ENCODE measurements around the gene USP19.

USP19 gene, protein sequence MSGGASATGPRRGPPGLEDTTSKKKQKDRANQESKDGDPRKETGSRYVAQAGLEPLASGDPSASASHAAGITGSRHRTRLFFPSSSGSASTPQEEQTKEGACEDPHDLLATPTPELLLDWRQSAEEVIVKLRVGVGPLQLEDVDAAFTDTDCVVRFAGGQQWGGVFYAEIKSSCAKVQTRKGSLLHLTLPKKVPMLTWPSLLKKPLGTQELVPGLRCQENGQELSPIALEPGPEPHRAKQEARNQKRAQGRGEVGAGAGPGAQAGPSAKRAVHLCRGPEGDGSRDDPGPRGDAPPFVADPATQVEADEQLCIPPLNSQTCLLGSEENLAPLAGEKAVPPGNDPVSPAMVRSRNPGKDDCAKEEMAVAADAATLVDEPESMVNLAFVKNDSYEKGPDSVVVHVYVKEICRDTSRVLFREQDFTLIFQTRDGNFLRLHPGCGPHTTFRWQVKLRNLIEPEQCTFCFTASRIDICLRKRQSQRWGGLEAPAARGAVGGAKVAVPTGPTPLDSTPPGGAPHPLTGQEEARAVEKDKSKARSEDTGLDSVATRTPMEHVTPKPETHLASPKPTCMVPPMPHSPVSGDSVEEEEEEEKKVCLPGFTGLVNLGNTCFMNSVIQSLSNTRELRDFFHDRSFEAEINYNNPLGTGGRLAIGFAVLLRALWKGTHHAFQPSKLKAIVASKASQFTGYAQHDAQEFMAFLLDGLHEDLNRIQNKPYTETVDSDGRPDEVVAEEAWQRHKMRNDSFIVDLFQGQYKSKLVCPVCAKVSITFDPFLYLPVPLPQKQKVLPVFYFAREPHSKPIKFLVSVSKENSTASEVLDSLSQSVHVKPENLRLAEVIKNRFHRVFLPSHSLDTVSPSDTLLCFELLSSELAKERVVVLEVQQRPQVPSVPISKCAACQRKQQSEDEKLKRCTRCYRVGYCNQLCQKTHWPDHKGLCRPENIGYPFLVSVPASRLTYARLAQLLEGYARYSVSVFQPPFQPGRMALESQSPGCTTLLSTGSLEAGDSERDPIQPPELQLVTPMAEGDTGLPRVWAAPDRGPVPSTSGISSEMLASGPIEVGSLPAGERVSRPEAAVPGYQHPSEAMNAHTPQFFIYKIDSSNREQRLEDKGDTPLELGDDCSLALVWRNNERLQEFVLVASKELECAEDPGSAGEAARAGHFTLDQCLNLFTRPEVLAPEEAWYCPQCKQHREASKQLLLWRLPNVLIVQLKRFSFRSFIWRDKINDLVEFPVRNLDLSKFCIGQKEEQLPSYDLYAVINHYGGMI (N-terminal part only)

DNA sequence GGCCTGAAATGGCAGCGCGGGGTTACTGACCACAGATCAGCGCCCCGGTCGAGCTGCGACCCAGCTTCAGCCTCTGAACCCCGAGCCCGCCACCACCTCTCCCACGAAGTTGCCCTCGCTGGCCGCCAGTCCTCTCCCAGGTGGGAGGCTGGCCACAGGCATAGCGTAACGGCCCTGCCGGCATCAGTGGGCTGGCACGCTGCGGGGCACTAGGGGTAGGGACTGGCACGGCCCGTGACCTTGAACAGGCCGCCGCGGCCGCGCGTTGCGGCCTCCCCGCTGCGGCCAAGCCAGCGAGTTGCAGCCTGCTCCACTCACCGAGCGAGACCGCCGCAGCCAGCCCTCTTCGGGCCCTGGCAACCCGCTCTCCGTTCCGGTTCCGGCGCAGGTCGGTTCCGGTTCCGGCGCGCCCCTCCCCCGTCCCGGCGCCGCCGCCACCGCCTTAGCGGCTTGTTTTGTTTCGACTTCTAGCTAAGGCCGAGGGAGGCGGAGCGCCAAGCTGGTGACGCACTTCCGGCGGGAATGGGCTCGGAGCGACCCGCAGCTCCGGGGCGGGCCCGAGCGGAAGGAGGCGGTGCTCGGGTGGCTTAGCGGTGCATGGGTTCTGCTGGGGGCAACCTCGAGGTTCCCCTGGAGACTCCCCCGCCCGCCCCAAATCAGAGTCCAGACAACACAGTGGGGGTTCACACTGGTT lies at the start of gene USP19:
USP19 (minus strand) TSS at position 386 of the 694 bp plus-strand sequence. CDS start 1,678 bp downstream, outside the sequence.
- peak; percentile 92 for DNase-seq

DNA sequence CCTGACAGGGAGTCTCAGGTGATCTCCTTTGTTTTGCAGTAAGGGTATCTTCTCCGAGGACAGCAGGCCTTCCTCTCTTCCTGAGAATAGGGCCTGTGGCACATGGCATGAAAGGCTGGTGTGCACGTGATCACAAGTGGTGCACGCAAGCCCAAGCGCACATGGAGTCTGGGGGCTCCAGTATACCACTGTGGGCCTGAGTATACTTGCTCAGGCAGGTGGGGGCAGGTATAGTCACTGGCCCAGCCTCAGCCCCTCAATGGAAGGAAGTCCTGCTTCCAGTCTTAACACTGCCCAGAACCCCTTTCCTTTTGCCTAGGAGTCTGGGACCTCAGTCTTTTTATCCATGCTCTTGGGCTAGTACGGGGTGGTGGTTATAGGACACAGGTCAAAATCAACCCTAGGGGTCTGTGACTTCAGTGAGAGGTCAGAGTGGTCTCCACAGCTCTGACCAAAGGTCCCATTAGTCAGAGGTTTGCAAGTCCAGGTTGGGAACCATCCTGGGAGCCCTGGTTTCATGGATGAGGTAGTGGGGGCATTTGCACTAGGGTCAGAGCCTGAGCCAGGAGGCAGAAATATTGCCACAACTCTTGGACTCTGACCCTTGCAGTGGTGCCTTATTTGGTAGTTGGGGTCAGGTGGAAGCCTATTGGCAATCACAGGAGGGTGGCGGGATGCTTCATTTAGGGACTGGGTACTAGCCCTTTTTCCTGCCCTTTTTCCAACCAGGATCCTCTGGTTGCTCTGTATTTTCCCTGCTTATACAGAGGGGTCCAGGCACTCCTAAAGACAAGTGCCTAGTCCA lies 46.3 kb upstream of the USP19 start:
- no peak for DNase-seq

DNA sequence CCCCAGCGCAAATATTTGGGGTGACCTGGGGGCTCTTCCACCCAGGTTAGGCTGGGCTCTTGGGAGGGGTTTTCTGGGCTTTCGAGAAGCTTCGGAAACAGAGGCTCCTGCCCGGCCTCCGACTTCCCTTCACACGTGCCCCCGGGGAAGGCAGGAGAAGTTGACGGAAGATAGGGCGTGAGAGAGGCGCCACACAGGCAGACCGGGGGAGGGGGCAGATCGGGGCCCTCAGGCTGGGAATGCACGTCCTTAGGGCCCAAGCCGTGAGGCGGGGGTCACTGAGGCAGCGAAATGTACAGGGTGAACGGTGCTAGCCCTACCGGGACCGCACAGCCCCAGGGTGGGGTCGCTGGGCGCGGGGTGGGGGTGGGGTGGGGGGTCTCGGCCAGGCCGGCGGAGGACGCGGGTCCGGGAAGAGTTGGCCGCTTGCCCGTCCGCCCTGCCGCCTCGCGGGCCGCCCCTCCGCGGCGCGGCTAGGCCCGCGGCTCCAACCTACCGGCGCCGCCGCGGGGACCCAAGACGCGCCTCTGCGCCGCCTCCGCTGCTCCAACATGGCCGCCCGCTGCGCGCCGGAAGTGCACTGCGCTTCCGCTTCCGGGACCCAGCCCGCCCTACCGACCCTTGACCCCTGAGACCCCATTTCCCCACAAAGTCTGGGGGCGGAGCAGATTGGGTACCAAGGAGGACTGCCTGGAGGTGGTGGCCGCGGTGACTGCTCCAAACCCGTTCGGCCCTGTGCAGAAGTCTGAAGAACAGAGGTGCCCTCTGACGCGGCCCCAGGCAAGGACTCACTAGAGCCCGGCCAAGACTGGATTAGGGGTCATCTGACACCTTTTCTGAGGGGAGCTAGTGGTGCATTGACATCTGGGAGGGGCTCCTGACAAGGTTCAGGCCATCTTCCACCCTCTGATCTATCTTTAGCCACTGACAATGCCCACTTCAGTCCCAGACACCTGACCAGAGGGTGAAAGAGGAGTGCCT lies 45.4 kb upstream of the USP19 start, which contains the start of gene CCDC71:
CCDC71 (minus strand) TSS at position 561 of the 981 bp plus-strand sequence. CDS start 2,123 bp downstream, outside the sequence.
- DNase-seq: peak; percentile 67

DNA sequence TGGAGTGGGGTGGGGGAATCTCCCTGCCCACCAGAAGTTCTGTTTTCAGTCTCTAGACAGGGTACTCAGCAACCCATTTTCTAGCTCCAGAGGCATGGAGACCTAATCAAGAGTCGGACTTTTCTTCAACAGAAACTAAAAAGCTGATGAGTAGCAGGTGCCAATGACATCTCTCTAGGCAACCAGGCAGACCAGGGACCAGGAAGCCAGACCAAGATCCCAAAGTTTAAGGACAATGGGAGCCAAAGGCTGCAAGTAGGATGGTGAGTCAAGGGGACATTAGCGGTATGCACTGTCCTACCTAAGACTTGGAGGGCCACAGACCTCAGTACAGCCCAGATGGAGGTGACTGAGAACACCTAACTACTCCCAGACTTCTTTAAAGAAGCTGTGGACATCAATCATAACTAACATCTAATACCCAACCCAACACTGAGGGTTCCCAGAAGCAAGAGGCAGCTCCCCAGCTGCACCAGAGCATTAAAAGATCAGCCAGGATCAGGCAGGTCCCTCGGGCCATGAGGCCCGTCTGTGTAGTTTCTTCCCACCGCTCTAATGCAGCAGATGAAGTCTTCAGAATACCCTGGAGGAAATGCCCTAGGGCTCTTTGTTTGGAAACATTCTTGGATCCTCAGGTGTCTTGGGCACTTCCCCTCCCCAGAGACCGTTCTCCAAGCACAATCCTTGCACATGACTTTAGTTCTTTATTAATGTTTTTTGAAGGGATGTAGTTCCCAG lies 44.5 kb upstream of the USP19 start:
- no peak for DNase-seq

DNA sequence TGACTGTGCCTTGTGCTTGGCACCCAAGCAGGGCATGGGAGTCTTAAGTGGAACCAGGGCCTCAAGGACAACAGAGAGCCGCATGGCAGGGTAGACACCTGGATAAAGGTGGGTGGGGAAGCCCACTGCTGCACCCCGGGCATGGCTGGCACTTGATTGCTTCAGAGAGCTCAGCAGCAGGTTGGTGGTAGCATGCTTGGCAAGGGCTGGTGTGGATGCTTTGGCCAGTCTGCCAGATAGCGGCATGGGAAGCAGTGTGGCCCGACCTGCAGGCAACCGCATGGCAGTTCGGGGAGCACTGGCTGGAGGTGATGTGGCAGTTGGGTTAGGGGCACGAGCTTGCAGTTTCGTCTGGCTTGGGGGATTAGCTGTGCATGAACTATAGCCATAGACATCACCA lies 43.0 kb upstream of the USP19 start:
- DNase-seq: no peak

DNA sequence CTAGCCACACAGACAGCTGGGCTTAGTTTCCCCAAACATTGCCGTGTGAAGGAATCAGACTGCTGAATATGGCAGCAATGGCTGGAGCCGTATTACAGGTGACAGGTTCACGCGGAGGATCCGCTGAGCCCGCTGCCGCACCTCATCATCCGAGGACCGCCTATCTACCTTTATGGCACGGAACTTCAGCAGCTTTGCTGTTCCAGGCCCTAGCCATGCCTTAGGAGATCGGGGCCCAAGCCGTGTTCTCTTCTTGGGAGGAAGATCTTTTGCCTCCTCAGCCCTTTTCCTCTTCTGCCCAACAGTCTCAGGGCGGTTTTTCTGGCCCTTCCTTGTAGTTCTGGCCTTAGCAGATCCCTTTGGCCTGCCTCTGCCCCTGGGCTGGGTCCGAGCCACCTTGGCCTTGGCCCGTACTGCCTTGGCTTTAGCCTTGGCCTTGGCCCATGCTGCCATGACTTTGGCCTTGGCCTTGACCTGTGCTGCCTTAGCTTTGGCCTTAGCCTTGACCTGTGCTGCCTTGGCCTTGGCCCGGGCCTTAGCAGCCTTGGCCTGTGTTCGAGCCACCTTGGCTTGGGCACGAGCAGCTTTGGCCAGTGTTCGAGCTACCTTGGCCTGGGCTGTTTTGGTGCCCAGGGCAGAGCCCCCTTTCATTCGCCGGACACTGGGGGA lies 42.3 kb upstream of the USP19 start:
- DNase-seq: no peak

DNA sequence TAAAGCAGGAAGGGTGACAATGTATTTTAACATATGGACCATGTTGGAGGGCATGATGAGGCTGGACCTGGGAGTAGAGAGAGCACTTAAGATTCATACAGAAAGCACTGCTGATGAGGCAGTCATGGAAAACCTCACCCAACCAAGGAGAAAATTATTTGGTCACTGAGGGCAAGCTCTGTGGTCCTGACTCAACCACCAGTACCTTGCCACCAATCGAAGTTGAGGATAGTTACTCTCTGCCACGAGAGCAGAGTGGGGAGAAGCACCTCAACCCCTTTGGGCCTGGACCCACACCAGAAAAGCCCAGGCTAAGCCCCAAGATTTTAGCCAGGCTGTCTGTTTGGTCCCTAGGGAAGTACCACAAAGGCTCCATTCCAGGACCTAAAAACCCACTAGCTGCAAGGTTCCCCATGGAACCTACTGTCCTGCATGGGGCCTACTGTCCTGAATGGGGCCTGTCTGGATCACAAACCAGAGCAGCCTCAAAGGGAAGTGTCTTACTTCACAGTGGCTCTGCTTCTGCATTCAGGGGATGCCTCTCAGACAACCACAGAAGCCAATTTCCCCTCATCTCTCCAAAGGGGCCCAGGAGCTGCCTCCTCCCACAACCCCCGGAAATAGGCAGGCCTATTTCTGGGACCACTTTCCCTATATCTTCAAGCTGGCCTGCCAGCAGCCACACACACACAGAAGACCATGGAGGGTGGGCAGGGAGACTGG lies 41.3 kb upstream of the USP19 start:
- DNase-seq: no peak

DNA sequence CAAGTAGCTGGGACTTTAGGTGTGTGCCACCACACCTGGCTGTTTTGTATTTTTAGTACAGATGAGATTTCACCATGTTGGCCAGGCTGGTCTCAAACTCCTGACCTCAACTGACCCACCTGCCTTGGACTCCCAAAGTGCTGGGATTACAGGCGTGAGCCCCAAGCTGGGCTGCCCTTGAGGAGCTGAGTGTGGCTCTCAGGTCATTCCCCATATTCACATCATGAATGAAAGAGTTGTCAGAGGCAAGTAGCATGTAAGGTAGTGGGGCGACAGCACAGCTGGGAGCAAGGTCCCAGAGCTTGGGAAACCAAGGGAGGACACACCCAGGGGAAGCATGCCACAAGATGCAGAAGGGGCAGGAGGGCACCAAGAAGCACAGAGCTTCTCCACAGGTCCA lies 40.6 kb upstream of the USP19 start:
- no peak for DNase-seq

DNA sequence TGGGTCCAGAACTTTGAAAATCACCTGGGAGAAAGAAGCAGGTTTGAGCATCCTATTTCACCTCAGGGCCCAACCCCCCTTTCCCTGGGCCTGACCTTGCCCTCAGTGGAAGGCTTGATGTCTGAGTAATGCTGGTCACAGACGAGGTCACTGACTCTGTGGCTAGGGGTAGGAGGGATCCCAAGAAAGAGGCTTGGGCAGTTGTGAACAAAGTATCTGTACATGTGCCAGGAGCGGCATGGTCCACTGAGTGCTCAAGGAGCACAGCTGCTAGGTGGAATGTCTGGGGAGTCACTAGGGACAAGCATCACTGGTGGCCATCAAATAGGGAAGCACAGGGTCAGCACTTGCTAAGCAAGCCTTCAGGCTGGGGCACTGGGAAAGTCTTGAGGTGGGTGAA lies 38.2 kb upstream of the USP19 start:
- DNase-seq: no peak

DNA sequence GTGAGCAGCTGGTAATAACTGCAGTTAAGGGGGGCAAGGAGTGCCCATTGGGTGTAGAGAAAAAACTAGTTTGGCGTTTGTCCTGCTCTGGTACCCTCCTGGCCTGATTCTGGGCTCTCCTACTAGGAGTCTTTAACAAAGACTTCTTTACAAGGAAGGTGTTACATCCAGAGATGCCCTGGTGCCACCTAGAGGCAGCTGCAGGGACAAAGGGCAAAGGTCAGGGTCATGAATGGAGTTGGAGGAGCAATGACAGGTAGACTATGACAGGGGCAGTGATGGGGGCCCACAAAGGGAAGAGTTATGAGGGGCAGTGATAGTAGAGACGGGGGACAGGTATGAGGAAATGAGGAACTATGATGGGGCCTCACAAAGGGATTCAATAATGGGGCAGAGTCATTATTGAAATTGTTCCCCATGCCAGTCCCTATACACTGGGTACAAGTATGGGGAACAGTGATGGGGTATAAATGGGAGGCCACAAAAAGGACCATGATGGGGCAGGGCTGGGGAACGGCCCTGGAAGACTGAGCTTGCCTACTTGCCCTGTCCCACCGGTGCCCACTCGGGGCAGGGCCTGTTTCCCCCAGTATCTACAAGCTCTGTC lies 37.6 kb upstream of the USP19 start:
- peak; percentile 64 for DNase-seq

DNA sequence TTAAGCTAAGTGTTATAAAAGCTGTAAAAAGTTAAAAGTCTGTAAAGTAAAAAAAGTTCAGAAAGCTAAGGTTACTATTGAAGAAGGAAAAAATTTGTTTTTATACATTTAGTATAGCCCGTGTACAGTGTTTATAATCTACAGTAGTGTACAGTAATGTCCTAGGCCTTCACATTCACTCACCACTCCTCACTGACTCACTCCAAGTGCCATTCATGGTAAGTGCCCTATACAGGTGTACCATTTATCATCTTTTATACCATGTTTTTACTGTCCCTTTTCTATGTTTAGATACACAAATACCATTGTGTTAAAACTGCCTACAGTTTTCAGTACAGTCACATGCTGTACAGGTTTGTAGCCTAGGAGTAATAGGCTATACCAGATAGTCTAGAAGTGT lies 36.7 kb upstream of the USP19 start:
- no peak for DNase-seq

DNA sequence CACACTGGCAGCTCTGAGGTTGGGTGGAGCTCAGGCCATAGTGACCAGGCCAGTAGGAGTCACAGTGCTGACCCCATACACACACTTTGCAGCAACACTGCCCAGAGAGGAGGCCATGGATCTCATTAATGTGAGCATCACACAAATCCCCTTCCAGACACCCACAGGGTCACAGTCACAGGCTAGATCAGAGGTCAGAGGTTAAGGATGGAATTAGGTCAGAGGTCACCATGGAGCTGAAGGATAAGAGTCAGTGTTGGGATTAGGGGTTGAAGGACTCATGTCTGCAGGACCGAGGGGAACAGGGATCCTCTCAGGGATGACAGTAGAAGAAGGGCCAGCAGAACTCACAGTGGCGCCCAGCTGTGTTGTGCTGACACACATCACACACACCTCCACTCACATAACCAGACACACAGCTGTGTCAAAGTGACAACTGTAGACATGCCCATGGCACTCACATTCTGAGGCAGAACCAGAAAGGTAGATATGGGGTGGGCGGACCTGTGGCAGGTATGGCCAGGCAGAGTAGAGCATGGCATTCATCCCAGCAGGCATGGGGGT lies 32.8 kb upstream of the USP19 start:
- DNase-seq: no peak

DNA sequence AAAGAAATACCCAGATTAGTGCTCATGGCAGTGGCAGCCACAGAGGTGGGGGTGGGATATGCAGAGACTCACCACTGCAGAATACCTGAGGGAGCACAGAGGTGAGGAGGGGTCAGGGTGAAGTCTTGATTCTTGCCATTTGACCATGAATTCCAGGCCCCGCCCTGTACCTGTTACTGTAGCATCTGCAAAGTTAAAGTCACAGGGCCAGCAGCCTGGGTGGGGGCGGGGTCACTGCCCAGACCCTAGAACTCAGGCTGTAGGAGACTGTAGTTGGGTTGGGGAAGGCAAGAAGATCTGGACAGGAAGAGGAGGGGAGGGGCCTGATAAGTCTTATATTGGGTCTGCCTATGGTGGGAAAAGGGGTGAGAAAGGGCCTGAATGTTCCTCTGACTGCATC lies 31.0 kb upstream of the USP19 start:
- no peak for DNase-seq

DNA sequence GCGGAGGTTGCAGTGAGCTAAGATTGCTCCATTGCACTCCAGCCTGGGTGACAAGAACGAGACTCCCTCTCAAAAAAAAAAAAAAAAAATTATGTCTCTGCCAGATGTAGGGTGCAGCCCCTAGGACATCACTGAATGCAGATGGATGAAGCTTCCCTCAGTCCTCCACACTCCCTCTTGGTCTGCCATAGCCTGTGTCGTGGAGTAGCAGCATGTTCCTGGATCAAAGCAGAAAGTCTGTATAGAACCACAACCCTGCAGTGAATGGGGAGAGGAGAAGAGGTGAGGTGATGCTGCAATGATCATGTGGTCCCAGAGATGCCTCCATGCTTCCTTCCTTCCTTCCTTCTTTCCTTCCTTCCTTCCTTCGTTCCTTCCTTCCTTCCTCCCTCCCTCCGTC lies 27.5 kb upstream of the USP19 start:
- no peak for DNase-seq

DNA sequence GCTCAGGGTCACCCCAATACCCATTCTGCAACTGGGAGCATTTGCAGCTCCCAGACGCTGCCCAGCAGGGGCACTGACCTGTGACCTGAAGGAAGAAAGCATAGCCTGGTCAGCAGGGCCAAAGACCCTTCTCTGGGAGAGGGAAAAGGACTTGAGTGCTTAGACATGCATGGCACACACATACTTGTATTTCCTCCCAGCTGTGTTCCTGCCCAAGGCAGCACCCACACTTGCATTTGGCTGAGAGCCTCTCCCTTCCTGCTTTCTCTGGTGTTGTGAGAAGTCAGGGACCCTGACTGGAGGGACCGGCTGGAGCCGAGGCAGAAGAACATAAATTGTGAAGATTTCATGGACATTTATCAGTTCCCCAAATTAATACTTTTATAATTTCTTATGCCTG lies 19.5 kb upstream of the USP19 start:
- DNase-seq: no peak

DNA sequence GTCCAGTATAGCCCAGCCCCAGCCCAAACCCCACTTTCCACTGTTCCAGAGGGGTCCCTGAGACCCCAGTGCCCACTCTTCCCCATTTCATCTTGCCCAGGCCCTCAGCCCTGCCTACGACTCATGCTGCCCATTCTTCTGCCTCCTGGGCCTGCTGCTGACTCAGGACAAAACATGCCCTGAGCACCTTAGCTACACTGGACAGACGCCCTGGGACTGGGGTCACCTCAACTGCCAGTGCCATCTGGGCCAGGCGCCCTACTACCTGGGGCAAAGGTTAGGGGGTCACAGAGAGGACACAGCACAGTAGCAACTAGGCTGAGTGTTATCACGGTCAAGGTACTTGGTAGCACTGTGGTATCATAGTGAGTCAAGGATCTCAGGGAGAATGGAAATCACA lies 14.9 kb upstream of the USP19 start:
- no peak for DNase-seq

DNA sequence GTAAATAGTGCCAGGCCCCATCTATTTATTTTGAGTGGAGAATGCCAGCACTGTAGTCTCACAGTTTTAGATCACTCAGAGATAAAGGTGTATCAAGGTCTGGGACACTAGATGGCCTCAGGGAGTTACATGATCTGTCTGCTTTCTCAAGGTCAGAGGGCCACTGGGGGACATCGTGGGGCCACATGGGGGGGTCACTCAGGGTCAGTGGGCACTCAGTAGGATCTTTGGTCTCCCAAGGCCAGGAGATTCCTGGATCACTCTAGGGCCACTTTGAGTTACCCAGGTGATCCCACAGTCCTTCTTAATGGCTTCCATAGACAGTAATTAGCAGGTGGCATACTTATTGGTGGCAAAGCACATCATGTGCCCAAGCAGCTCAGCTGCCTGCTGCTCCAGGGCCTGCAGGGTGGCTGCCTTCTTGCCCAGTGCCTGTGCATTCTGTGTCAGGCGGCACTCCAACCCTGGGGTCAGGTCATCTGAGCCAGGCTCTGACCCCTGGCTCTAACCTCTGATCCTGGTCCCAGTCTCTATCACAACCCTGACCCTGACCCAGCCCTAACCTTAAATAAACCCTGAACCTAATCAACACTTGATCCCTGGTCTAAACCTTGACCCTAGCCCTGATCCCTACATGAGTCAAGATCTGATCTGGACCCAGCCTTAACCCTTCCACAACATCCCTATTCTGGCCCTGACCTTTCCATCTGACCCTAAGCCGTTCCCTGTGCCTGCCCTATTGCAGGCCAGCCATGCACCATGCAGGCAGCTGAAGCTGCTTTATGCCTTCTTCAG lies 14.0 kb upstream of the USP19 start:
- DNase-seq: no peak

All from activated CD4-positive, alpha-beta T cell treated with anti-CD3 and anti-CD28 coated beads, Interleukin-2, amount 50 U/mL, for 1 hour (primary cell).